ENCODE measurements around the gene RNF151.

DNA sequence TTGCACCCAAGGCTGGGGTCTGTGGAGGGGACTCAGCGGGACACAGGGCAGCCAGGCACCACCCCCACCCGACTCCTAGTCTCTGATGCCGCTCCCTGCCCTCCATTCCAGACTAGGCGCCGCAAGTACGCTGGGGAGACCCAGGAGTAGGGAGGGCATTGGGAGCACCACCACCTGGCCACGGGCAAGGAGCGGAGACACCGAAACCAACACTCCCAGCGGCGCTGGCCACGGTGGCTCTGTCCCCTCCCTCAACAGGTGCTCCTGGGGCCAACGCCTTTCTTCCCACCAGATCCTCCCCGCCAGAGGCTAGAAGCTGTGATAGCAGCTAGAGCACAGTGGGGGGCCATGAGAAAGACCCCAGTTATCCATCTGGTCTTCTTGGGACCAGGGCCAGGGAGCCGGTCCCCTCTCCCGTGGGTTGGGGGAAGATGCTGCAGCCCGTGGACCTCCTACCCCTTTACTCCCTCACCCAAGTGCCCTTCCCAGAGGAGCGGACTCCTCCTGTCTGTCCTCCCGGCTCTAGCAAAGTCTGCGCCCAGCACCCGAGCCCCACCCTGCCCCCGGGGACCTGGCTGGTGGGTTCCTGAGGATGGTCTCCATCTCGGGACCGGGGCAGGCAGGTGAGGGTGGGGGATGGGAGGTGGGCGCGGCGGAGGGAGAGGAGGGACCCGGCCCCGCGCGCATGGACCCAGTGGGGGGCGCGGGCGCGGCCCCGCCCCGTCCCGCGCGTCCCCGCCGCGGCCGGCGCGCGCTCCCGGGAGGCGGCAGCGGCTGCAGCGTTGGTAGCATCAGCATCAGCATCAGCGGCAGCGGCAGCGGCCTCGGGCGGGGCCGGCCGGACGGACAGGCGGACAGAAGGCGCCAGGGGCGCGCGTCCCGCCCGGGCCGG, 22.8 kb downstream of the RNF151 start, which contains the start of gene SYNGR3:
- TF ChIP-seq, protein P1, sequence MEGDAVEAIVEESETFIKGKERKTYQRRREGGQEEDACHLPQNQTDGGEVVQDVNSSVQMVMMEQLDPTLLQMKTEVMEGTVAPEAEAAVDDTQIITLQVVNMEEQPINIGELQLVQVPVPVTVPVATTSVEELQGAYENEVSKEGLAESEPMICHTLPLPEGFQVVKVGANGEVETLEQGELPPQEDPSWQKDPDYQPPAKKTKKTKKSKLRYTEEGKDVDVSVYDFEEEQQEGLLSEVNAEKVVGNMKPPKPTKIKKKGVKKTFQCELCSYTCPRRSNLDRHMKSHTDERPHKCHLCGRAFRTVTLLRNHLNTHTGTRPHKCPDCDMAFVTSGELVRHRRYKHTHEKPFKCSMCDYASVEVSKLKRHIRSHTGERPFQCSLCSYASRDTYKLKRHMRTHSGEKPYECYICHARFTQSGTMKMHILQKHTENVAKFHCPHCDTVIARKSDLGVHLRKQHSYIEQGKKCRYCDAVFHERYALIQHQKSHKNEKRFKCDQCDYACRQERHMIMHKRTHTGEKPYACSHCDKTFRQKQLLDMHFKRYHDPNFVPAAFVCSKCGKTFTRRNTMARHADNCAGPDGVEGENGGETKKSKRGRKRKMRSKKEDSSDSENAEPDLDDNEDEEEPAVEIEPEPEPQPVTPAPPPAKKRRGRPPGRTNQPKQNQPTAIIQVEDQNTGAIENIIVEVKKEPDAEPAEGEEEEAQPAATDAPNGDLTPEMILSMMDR (IDR thresholded peaks at IDR 0.05; ENCODE audit: low read length) = no peak
- no peak for TF ChIP-seq EZH2phosphoT487 (IDR thresholded peaks at IDR 0.05; ENCODE audit: low read length)

All from MM.1S (cell line).